GM19372 (cell line): ENCODE measurements around the gene IFNA8.
"Not testable (repeated sequence)": the region's sequence is repeated elsewhere in the genome, so short reads cannot be mapped to it uniquely, and the experiment has no call there.

ENCODE experiments used
- ATAC-seq: cut with Tn5 transposase; IDR thresholded peaks from one replicate; pipeline ENCODE4 v1.9.1; 2021; ENCODE audit warnings: mild to moderate bottlenecking, low read depth, moderate library complexity; ENCODE audit not compliant: unreplicated experiment

Gene IFNA8

DNA sequence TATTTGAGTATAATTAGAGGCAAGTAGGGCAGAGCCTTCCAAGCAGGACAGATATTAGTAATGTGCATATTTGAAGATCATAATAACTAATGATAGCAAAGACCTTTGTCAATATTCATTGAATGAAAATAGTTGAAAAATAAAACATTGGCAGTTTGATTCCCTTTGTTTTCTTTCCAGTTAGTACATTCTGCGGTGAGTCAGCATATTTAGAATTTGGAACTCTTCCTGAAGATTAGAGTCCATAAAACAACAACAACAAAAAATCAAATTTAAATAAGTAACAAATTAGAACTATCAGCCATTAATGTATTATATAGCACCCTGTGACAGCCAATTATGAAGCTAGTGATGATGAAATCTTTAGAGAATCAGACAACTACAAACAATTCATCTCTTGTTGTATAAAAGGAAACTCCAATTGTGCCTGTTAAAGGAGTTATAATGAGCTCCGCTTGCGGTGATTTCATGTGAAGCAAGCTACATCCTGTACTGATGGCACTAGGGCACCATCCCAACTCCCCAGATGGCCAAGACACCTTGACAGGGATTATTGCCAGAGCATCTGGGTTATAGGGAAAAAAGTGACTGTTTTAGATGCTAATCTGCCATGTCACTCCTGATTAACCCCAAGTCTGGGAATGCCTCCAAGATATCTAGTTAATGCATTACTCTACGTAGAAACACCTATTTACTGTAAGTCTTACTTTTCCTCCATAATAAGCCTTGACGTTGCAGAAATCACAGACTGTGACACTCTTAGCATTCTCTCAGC, 6.8 kb downstream of the IFNA8 start:
- no peak for ATAC-seq

DNA sequence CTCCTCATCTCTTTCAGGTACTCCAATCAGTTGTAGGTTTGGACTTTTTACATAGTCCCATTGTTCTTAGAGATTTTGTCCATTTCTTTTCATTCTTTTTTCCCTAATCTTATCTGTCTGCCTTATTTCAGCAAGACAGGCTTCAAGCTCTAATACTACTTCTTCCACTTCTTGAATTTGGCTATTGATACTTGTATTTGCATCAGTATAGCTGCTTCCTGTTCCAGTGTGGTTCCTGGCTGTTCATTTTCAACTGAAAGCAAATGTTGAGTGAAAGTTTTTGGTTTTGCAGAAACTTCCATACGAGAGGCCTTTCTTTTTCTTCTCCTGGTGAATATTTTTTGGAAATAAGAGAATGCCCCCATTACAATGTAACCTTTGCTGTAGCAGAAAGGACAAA, 19.3 kb downstream of the IFNA8 start:
- no peak for ATAC-seq

- ATAC-seq, result no peak
Observed at GRCh38 chr9:21429191-21429590, 20.3 kb downstream of the IFNA8 start.

GRCh38 chr9:21432672-21433425, 23.9 kb downstream of the IFNA8 start:
- no peak for ATAC-seq

GRCh38 chr9:21434202-21435014, 25.5 kb downstream of the IFNA8 start:
- ATAC-seq, result no peak

DNA sequence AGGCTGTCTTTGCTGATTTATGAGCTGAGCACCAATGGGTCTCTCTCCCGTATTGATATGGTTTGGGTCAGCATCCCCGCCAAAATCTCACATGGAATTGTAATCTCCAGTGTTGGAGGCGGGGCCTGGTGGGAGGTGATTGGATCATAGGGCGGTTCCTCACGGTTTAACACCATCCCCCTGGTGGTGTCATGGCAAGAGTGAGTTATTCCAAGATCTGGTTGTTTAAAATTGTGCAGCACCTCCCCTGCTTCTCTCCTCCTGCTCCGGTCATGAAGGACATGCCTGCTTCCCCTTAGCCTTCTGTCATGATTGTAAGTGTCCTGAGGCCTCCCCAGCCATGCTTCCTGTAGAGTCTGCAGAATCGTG, 26.1 kb downstream of the IFNA8 start:
- not testable (repeated sequence) for ATAC-seq

DNA sequence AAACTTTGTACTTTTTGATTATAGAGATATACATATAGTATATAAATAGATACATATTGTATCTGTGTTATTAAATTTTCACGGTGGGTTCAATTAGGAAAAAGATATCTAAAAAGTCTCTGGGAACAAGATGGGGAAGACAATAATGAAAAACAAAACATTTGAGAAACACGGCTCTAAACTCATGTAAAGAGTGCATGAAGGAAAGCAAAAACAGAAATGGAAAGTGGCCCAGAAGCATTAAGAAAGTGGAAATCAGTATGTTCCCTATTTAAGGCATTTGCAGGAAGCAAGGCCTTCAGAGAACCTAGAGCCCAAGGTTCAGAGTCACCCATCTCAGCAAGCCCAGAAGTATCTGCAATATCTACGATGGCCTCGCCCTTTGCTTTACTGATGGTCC, 31.2 kb downstream of the IFNA8 start, which contains the start of gene IFNA1:
TSS of gene IFNA1 (plus strand) at position 301 of the 400 bp plus-strand sequence. CDS start at position 370, 69 bp downstream.
- no peak for ATAC-seq

- ATAC-seq, result peak; percentile 70
Observed at GRCh38 chr9:21443849-21444625, 35.1 kb downstream of the IFNA8 start.

- ATAC-seq, result not testable (repeated sequence)
Observed at GRCh38 chr9:21449312-21449711, 40.4 kb downstream of the IFNA8 start.

DNA sequence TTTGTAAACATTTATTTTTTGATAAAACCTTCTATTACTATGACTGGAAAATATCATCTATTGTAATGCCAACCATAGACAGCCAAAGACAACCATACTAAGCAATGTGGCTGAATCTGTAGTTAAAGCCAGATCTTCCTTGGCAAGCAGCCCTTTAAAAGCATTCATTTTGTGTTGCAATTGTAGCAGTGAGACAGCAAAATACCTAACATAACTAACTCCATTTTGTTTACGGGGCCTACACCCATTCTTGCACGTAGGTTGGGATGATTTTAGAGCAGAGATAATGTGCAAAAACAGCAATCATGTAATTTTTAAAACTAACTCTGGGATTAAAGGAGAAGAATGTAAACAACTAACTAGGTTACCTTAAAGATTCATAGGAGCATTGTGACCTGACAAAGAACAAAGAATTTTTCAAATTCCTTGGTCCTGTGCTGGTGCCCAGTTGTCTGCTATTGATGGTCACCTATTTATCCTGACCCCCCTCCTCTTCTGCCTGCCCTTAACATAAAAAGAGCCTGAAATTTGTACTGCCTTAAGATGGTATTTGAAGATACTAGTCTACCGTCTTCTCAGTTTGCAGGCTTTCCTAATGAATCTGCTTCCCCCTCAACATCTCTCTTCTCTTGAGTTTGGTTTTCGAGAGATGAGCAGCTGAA, 41.9 kb downstream of the IFNA8 start:
- no peak for ATAC-seq

DNA sequence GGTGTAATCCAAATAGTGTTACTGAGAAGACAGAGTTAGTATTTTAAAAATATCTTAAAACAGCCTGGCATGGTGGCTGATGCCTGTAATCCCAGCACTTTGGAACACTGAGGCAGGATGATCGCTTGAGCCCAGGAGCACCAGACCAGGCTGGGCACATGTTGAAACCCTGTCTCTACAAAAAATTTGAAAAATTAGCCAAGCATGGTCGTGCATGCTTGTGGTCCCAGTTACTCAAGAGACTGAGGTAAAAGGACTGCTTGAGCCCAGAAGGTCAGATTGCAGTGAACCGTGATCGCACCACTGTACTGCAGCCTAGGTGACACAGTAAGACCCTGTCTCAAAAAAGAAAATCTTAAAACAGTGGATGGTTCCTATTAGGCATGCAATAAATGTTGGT, 43.8 kb downstream of the IFNA8 start:
- ATAC-seq, result no peak

- no peak for ATAC-seq
Observed at GRCh38 chr9:21454149-21454548, 45.2 kb downstream of the IFNA8 start.

DNA sequence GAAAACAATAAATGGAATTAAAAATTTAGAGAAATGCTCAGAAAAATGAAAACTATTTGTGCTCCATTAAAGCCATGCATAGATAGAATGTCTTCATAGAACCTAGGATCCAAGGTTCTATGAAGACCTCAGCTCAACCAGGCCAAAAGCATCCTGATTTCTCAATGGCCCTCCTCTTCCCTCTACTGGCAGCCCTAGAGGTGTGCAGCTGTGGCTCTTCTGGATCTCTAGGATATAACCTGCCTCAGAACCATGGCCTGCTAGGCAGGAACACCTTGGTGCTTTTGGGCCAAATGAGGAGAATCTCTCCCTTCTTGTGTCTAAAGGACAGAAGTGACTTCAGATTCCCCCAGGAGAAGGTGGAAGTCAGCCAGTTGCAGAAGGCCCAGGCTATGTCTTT, 46.4 kb downstream of the IFNA8 start:
- peak; percentile 88 for ATAC-seq
